ENCODE data around the gene CCL27. TPM values are rescaled to one million over a fixed set of nuclear protein-coding genes. Genes with fewer than 3 reads are reported as not detected.

CCL27 gene
- total and polyA plus RNA-seq, 2 of the 8 experiments (the other 6 are each of a cell fraction or from before 2014, with no cell fraction given), result 0.42 TPM; not detected in 1

DNA sequence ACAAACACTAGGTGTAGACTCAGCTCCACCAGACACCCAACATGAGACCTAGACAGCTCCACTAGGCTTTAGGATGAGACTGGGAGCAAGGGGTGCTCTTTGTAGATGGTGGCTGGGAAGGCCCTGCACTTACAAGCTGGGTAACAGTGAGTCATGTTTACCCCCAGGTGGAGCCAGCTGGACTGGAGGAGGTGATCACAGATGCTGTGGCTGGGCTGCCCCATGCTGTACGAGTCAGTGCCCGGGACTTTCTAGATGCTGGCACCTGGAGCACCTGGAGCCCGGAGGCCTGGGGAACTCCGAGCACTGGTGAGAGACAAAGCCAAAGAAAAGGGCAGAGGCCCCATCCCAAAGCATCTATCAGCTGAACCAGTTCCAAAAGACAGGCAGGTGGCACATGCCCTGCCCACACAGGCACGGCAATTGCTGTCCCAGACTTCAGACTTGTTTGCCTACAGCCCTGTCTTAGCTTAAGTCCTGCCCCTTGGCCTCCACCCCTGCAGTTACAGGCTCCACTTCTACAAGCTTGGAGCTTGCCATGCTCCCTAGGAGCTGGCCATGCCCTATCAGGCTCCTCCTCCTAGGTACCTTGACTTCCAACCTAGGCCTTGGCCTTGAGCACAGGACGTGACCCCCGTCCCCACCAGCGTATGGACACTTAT lies 2.7 kb downstream of the CCL27 start:
- peaks cover 0 to 4% (median 2%) of the 10 kb centered on the region in 4 experiments; a peak in 2 of 7 replicates for H3K4me1 ChIP-seq (replicated peaks in 1 of 4; ENCODE audit: control insufficient read depth in 3 of 4, insufficient read depth in 4 of 4, low read length in 3 of 4)
- H2AK5ac ChIP-seq (ENCODE audit: low read depth, low read length), result 0 out of 2 replicates have a peak overlapping the region, but pooled peaks have one; percentile 24
- peaks cover 0 to 4% (median 0%) of the 10 kb centered on the region in 4 experiments; a peak in 3 of 7 replicates for H3K27me3 ChIP-seq (replicated peaks in 1 of 4; ENCODE audit: control insufficient read depth in 3 of 4, extremely low read depth in 1 of 4, insufficient read depth in 3 of 4, low read length in 3 of 4)
- H3K79me2 ChIP-seq (ENCODE audit: control insufficient read depth in 1 of 2, insufficient read depth in 2 of 2, low read length in 2 of 2), result no peaks in the 10 kb centered on the region
- H3K79me1 ChIP-seq (ENCODE audit: low read depth, low read length), result no peaks in the 10 kb centered on the region
- H3K18ac ChIP-seq (ENCODE audit: extremely low read depth, low read length), result no peak overlapping the region
- 86% methylated on average over 8 of the region's 8 CpGs; no CpG with 5 or more reads in 1 of the 2 experiments for WGBS, 2 experiments (ENCODE audit: extremely low coverage in 1 of 2, insufficient coverage in 1 of 2, insufficient read length in 1 of 2, insufficient replicate concordance in 2 of 2, low coverage in 1 of 2, low lambda C conversion rate in 2 of 2, missing lambda C conversion rate in 1 of 2)
- DNase-seq (ENCODE audit: low read depth in 1 of 2, low spot score in 2 of 2), result no peak
- no peak overlapping the region for H3K4me2 ChIP-seq (ENCODE audit: insufficient read depth in 1 of 2, low read depth in 2 of 2, low read length in 2 of 2)
- H3K23me2 ChIP-seq (ENCODE audit: low read depth, low read length), result peaks cover 3% of the 10 kb centered on the region
- no peak overlapping the region for H2BK5ac ChIP-seq (ENCODE audit: low read depth, low read length)
- no peak overlapping the region for H2BK15ac ChIP-seq (ENCODE audit: low read length)
- no peak overlapping the region; the same call in 1 of the 2 replicates for H4K8ac ChIP-seq (ENCODE audit: extremely low read depth, insufficient read depth, low read length)
- no peak for FAIRE-seq
- H3K4ac ChIP-seq (replicated peaks; ENCODE audit: insufficient read length, low read depth, low read length), result no peak overlapping the region
- no peaks in the 10 kb centered on the region for H3K9me3 ChIP-seq (ENCODE audit: insufficient read depth in 2 of 2, low read depth in 1 of 2, low read length in 1 of 2)
- H3K36me3 ChIP-seq (ENCODE audit: control insufficient read depth in 2 of 4, insufficient read depth in 4 of 4, low read length in 3 of 4), result no peaks in the 10 kb centered on the region
- H2AFZ ChIP-seq (ENCODE audit: low read length), result no peak overlapping the region
- H2BK12ac ChIP-seq (ENCODE audit: low read depth, low read length), result no peak overlapping the region
- no peak overlapping the region for H3K4me3 ChIP-seq (ENCODE audit: extremely low read depth in 1 of 4, insufficient read depth in 2 of 4, low read depth in 3 of 4, low read length in 4 of 4)
- H2BK120ac ChIP-seq (replicated peaks; ENCODE audit: low read depth, low read length), result no peak overlapping the region
- H3K23ac ChIP-seq (ENCODE audit: insufficient read length), result no peak overlapping the region
- no peak overlapping the region for H4K91ac ChIP-seq (replicated peaks; ENCODE audit: insufficient read length, low read length)
- no peak overlapping the region for H3K14ac ChIP-seq (ENCODE audit: insufficient read length)
- CTCF ChIA-PET (ENCODE audit: partially characterized antibody), result interaction anchor here (0.9 to 15.2 kb wide), 7 partner anchors 8 to 261 kb away, joined by 3 to 277 read pairs (median 3); partner anchors contain the start of genes GALT, IL11RA and SIGMAR1
- POLR2A ChIA-PET (ENCODE audit: partially characterized antibody), result interaction anchor here (0.8 to 7.7 kb wide), 3 partner anchors 10 to 25 kb away, joined by 3 to 92 read pairs (median 3); partner anchors contain the start of genes GALT, IL11RA and SIGMAR1
- no peak overlapping the region for H3K56ac ChIP-seq (replicated peaks; ENCODE audit: insufficient read length, low read depth, low read length)
- no peak overlapping the region for H3K9ac ChIP-seq (replicated peaks in 1 of 4; ENCODE audit: extremely low read depth in 1 of 4, low read depth in 3 of 4, low read length in 3 of 4)
- no peaks in the 10 kb centered on the region for H4K20me1 ChIP-seq (replicated peaks in 1 of 2; ENCODE audit: control insufficient read depth in 1 of 2, insufficient read depth in 2 of 2, low read length in 2 of 2)
- H4K5ac ChIP-seq (ENCODE audit: insufficient read length, low read depth, low read length), result no peak overlapping the region
- no peak overlapping the region for H2BK20ac ChIP-seq (ENCODE audit: low read length)
- no peak overlapping the region for H3K27ac ChIP-seq (ENCODE audit: low read depth, low read length)
- TF ChIP-seq SRF (IDR thresholded peaks at IDR 0.05; ENCODE audit: low read depth, low read length), result no peak
- TF ChIP-seq, protein P1, sequence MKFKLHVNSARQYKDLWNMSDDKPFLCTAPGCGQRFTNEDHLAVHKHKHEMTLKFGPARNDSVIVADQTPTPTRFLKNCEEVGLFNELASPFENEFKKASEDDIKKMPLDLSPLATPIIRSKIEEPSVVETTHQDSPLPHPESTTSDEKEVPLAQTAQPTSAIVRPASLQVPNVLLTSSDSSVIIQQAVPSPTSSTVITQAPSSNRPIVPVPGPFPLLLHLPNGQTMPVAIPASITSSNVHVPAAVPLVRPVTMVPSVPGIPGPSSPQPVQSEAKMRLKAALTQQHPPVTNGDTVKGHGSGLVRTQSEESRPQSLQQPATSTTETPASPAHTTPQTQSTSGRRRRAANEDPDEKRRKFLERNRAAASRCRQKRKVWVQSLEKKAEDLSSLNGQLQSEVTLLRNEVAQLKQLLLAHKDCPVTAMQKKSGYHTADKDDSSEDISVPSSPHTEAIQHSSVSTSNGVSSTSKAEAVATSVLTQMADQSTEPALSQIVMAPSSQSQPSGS (IDR thresholded peaks at IDR 0.05; ENCODE audit: low read length), result no peak
- TF ChIP-seq YY1 (IDR thresholded peaks at IDR 0.05; ENCODE audit: low read depth, low read length), result no peak
- no peak for TF ChIP-seq PHF8 (conservative IDR thresholded peaks at IDR 0.05; ENCODE audit: low read depth, low read length)
- TF ChIP-seq GTF2F1 (IDR thresholded peaks at IDR 0.05; ENCODE audit: borderline replicate concordance, low read depth, low read length), result no peak
- TF ChIP-seq RFX5 (IDR thresholded peaks at IDR 0.05; ENCODE audit: borderline replicate concordance, low read depth, low read length), result no peak
- no peak for TF ChIP-seq SUZ12 (IDR thresholded peaks at IDR 0.05; ENCODE audit: low read length)
- no peak for TF ChIP-seq HDAC2 (IDR thresholded peaks at IDR 0.05; ENCODE audit: borderline replicate concordance in 1 of 2, low read depth in 2 of 2, low read length in 2 of 2)
- TF ChIP-seq SP4 (IDR thresholded peaks at IDR 0.05; ENCODE audit: low read length), result no peak
- TF ChIP-seq, protein P2, sequence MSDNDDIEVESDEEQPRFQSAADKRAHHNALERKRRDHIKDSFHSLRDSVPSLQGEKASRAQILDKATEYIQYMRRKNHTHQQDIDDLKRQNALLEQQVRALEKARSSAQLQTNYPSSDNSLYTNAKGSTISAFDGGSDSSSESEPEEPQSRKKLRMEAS (IDR thresholded peaks at IDR 0.05), result no peak

All from H1 (cell line).